ENCODE data around the gene BCAS3. TPM values are rescaled to one million over a fixed set of nuclear protein-coding genes. Genes with fewer than 3 reads are reported as not detected.
"Not testable (repeated sequence)": the region's sequence is repeated elsewhere in the genome, so short reads cannot be mapped to it uniquely, and the experiment has no call there.

The BCAS3 gene
- total and polyA plus RNA-seq, 4 donors: 11.6 to 47.6 (median 27.4) TPM

DNA sequence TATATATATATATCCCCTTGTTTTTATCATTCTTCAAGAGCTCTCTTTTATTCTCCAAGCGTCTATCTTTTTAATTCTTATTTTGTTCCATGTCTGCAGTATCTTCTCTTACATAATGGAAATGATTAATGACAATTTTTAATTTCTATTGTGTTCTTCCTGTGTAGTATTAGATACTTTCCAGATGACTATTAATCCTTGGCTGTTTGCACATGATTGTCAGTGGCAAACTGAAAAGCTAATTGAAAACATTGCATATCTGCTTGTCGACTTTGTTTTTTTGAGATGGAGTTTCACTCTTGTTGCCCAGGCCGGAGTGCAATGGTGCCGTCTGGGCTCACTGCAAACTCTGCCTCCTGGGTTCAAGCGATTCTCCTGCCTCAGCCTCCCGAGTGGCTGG lies 124.7 kb downstream of the BCAS3 start:
- 91 to 93% methylated on average over 6 of the region's 6 CpGs for WGBS, 2 donors
- no peak for DNase-seq
- Histone ChIP-seq H3K27me3 (ENCODE audit: control insufficient read depth in 1 of 2, insufficient read depth in 2 of 2, low read length in 1 of 2) (no peaks in the 10 kb centered on the region), H3K4me3 (ENCODE audit: low read length in 2 of 2) (no peak overlapping the region), H3K9me3 (ENCODE audit: control insufficient read depth, low read length) (no peaks in the 10 kb centered on the region), H3K36me3 (ENCODE audit: control insufficient read depth in 1 of 2, insufficient read depth in 2 of 2, low read length in 1 of 2) (no peaks in the 10 kb centered on the region), H3K4me1 (ENCODE audit: control insufficient read depth in 1 of 2, insufficient read depth in 2 of 2, low read length in 2 of 2) (no peaks in the 10 kb centered on the region), H3K27ac (ENCODE audit: low read depth in 1 of 2, low read length in 2 of 2) (no peak overlapping the region)
- ATAC-seq (ENCODE audit: low FRiP score): no peak
- intact Hi-C loops (cut with DNase I): no loop called here

DNA sequence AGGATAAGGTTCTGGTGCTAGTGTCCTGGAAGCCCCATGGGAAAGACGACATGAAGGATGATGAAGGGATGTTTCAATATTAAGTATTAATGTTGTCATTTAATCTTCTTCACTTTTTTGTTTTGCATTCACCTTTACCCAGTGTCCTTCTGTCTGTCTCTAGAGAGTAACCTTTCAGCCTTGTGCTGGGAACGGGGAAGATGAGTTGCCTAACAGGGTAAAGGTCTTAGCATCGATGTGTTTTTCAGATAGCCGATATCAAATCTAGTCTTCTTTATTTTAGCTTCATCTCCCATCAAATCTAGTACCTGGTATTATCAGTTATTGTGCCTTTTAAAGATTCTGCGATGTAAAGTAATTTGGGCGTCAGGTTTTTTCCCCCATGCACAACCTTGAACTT lies 125.4 kb downstream of the BCAS3 start:
- Histone ChIP-seq H3K36me3 (ENCODE audit: control insufficient read depth in 1 of 2, insufficient read depth in 2 of 2, low read length in 1 of 2) (no peaks in the 10 kb centered on the region), H3K27ac (ENCODE audit: low read depth in 1 of 2, low read length in 2 of 2) (no peak overlapping the region), H3K4me3 (ENCODE audit: low read length in 2 of 2) (no peak overlapping the region), H3K4me1 (ENCODE audit: control insufficient read depth in 1 of 2, insufficient read depth in 2 of 2, low read length in 2 of 2) (no peaks in the 10 kb centered on the region), H3K9me3 (ENCODE audit: control insufficient read depth, low read length) (no peaks in the 10 kb centered on the region), H3K27me3 (ENCODE audit: control insufficient read depth in 1 of 2, insufficient read depth in 2 of 2, low read length in 1 of 2) (no peaks in the 10 kb centered on the region)
- WGBS, 2 donors: 98% methylated on average over 6 of the region's 6 CpGs
- no peak for DNase-seq
- no peak for ATAC-seq (ENCODE audit: low FRiP score)
- intact Hi-C loops (cut with DNase I): no loop called here

DNA sequence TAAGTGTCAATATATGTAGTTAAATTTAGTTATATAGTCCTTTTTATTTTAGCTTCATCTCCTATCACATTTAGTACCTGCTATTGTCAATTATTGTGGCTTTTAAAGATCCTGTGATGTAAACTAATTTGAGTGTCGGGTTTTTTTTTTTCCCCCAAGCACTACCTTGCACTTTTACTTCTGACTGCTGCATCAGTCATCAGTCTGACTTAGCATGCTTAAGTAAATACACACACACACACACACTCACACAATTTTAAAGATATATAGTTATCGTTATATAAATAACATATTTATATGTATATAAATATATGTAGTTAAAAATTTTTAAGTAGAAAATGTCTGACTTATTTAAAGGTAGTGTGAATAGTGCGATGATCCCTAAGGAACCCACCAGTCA lies 127.2 kb downstream of the BCAS3 start:
- intact Hi-C loops (cut with DNase I): no loop called here
- WGBS, 2 donors: 74 to 88% methylated on average over 3 of the region's 3 CpGs

DNA sequence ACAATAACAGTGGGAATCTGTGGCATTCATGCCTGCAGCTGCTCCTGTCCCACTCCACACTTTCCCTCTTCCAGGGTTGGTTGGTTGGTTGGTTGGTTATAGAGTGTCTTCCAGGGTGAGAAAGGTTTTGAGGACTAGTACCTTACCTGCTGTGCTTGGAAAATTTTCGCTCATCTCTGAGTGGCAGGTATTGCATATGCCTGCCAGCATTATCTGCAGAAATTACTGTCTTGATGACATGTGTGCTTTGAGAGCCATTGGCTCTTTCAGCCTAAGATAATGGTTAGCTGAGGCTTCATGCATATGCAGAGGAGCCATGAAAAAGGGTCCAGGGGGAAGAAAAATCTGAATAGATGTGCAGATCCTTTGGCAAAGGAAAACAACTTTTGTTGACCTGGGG lies 131.8 kb downstream of the BCAS3 start:
- Histone ChIP-seq H3K4me3 (ENCODE audit: low read length in 2 of 2) (no peak overlapping the region), H3K36me3 (ENCODE audit: control insufficient read depth in 1 of 2, insufficient read depth in 2 of 2, low read length in 1 of 2) (no peaks in the 10 kb centered on the region), H3K27me3 (ENCODE audit: control insufficient read depth in 1 of 2, insufficient read depth in 2 of 2, low read length in 1 of 2) (no peaks in the 10 kb centered on the region), H3K9me3 (ENCODE audit: control insufficient read depth, low read length) (no peaks in the 10 kb centered on the region), H3K4me1 (ENCODE audit: control insufficient read depth in 1 of 2, insufficient read depth in 2 of 2, low read length in 2 of 2) (no peaks in the 10 kb centered on the region), H3K27ac (ENCODE audit: low read depth in 1 of 2, low read length in 2 of 2) (no peak overlapping the region)
- ATAC-seq (ENCODE audit: low FRiP score) (no peak), DNase-seq (no peak)
- intact Hi-C loops (cut with DNase I): no loop called here
- 95 to 96% methylated on average over 1 of the region's 1 CpG for WGBS, 2 donors

More for the DNA sequence above, 127.2 kb downstream of the BCAS3 start:
- no peaks in the 10 kb centered on the region for H3K36me3 ChIP-seq (ENCODE audit: control insufficient read depth in 1 of 2, insufficient read depth in 2 of 2, low read length in 1 of 2)
- DNase-seq (no peak), ATAC-seq (ENCODE audit: low FRiP score) (no peak)
- H3K4me1 ChIP-seq (ENCODE audit: control insufficient read depth in 1 of 2, insufficient read depth in 2 of 2, low read length in 2 of 2): no peaks in the 10 kb centered on the region
- no peaks in the 10 kb centered on the region for H3K27me3 ChIP-seq (ENCODE audit: control insufficient read depth in 1 of 2, insufficient read depth in 2 of 2, low read length in 1 of 2)
- no peak overlapping the region for H3K4me3 ChIP-seq (ENCODE audit: low read length in 2 of 2)
- H3K27ac ChIP-seq (ENCODE audit: low read depth in 1 of 2, low read length in 2 of 2): no peak overlapping the region
- no peaks in the 10 kb centered on the region for H3K9me3 ChIP-seq (ENCODE audit: control insufficient read depth, low read length)

DNA sequence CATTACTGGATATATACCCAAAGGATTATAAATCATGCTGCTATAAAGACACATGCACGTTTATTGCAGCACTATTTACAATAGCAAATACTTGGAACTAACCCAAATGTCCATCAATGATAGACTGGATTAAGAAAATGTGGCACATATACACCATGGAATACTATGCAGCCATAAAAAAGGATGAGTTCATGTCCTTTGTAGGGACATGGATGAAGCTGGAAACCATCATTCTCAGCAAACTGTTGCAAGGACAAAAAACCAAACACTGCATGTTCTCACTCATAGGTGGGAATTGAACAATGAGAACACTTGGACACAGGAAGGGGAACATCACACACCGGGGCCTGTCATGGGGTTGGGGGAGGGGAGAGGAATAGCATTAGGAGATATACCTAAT lies 137.3 kb downstream of the BCAS3 start:
- intact Hi-C loops (cut with DNase I); DNase-seq; H3K27me3 ChIP-seq (ENCODE audit: control insufficient read depth in 1 of 2, insufficient read depth in 2 of 2, low read length in 1 of 2); H3K4me3 ChIP-seq (ENCODE audit: low read length in 2 of 2); H3K27ac ChIP-seq (ENCODE audit: low read depth in 1 of 2, low read length in 2 of 2); H3K36me3 ChIP-seq (ENCODE audit: control insufficient read depth in 1 of 2, insufficient read depth in 2 of 2, low read length in 1 of 2); ATAC-seq (ENCODE audit: low FRiP score); H3K4me1 ChIP-seq (ENCODE audit: control insufficient read depth in 1 of 2, insufficient read depth in 2 of 2, low read length in 2 of 2); H3K9me3 ChIP-seq (ENCODE audit: control insufficient read depth, low read length): not testable (repeated sequence)
- WGBS, 2 donors: 70 to 73% methylated on average over 2 of the region's 2 CpGs

DNA sequence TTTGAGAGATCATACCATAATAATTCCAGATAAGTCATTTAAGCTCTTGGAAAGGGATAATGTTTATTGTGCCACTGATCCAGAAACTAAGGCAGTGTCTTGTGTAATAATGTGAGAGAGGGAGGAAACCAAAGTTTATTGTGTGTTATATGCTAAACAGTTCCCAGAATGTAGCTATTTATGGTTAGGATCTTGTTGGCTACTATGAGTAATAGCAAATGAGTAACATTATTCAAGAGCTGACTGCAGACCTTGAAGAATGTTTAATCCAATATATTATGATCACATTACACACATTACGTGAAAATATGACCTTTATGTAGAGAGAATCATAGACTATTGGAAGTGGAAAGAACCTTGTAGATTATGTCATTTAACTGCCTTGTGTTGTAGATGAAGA lies 139.5 kb downstream of the BCAS3 start:
- no peaks in the 10 kb centered on the region for H3K4me1 ChIP-seq (ENCODE audit: control insufficient read depth in 1 of 2, insufficient read depth in 2 of 2, low read length in 2 of 2)
- H3K9me3 ChIP-seq (ENCODE audit: control insufficient read depth, low read length): no peaks in the 10 kb centered on the region
- no peaks in the 10 kb centered on the region for H3K36me3 ChIP-seq (ENCODE audit: control insufficient read depth in 1 of 2, insufficient read depth in 2 of 2, low read length in 1 of 2)
- no peak for ATAC-seq (ENCODE audit: low FRiP score)
- no peak overlapping the region for H3K4me3 ChIP-seq (ENCODE audit: low read length in 2 of 2)
- H3K27me3 ChIP-seq (ENCODE audit: control insufficient read depth in 1 of 2, insufficient read depth in 2 of 2, low read length in 1 of 2): no peaks in the 10 kb centered on the region
- DNase-seq: no peak
- 70 to 80% methylated on average over 1 of the region's 1 CpG for WGBS, 2 donors
- no peak overlapping the region for H3K27ac ChIP-seq (ENCODE audit: low read depth in 1 of 2, low read length in 2 of 2)
- intact Hi-C loops (cut with DNase I): no loop called here

DNA sequence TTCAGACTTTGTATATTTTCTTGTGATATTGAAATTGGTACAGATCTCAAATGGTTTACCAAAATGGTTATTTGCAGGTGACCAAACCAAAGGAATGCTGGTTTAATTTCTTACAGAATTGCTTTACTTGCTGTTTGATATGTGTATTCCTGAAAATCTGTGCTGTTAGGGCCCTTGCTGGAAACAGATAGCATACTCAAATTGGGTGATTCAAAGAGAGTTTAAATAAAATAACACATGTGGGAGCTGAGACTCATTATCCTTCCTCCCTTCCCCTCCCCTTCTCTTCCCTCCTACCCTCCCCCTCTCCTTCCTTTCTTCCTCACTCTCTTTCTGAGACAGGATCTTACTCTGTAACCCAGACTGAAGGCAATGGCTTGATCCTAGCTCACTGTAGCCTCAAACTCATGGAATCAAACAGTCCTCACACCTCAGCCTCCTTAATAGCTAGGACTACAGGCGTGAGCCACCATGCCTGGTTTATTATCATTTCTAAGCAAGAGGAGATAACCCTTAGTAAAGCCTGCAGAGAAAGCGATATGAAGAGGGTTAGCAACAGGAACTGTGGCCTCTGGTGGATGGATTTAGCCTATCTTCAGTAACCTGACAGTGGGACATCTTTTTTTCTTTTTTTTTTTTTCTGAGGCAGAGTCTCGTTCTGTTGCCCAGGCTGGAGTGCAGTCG lies 141.9 kb downstream of the BCAS3 start:
- Histone ChIP-seq H3K4me1 (ENCODE audit: control insufficient read depth in 1 of 2, insufficient read depth in 2 of 2, low read length in 2 of 2) (no peaks in the 10 kb centered on the region), H3K4me3 (ENCODE audit: low read length in 2 of 2) (no peak overlapping the region), H3K27me3 (ENCODE audit: control insufficient read depth in 1 of 2, insufficient read depth in 2 of 2, low read length in 1 of 2) (no peaks in the 10 kb centered on the region), H3K36me3 (ENCODE audit: control insufficient read depth in 1 of 2, insufficient read depth in 2 of 2, low read length in 1 of 2) (no peaks in the 10 kb centered on the region), H3K27ac (ENCODE audit: low read depth in 1 of 2, low read length in 2 of 2) (no peak overlapping the region), H3K9me3 (ENCODE audit: control insufficient read depth, low read length) (no peaks in the 10 kb centered on the region)
- intact Hi-C loops (cut with DNase I): no loop called here
- DNase-seq (no peak), ATAC-seq (ENCODE audit: low FRiP score) (no peak)
- WGBS, 2 donors: 95 to 97% methylated on average over 4 of the region's 4 CpGs

DNA sequence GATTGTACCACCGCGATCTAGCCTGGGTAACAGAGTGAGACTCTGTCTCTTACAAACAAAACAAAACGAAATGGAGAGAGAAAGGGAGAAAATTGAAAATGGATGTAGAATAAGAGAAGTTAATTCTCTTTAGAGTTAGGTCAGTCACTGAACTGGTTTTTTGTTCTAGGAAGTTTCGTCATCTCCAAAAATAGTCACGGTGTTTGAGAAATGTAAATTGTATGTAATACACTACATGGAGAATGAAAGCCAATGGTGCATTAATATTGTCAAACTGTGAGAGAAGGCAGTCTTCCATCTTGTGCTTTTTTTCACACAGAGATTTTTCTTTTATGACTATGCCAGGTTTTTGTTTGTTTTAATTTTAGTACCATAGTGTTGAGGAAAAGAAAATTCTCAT lies 145.9 kb downstream of the BCAS3 start:
- no peaks in the 10 kb centered on the region for H3K4me1 ChIP-seq (ENCODE audit: control insufficient read depth in 1 of 2, insufficient read depth in 2 of 2, low read length in 2 of 2)
- H3K27me3 ChIP-seq (ENCODE audit: control insufficient read depth in 1 of 2, insufficient read depth in 2 of 2, low read length in 1 of 2): no peaks in the 10 kb centered on the region
- WGBS, 2 donors: 79% methylated on average over 5 of the region's 5 CpGs
- no peaks in the 10 kb centered on the region for H3K36me3 ChIP-seq (ENCODE audit: control insufficient read depth in 1 of 2, insufficient read depth in 2 of 2, low read length in 1 of 2)
- H3K9me3 ChIP-seq (ENCODE audit: control insufficient read depth, low read length): no peaks in the 10 kb centered on the region
- H3K27ac ChIP-seq (ENCODE audit: low read depth in 1 of 2, low read length in 2 of 2): no peak overlapping the region
- no peak overlapping the region for H3K4me3 ChIP-seq (ENCODE audit: low read length in 2 of 2)
- ATAC-seq (ENCODE audit: low FRiP score) (no peak), DNase-seq (no peak)
- intact Hi-C loops (cut with DNase I): no loop called here

DNA sequence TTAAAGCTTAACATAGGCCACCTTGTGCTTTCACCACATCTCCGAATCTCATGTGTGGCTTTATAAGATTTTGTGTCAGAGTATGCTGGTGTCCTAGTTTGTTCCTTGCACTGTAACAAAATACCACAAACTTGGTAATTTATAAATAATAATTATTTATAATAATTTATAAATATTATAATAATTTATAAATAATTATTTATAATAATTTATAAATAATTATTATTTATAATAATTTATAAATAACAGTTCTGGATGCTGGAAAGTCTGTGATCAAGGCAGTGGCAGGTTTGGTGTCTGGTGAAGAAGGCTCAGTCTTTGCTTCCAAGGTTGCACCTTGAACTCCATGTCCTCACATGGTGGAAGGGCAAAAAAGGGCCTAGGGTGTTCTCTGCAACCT lies 147.7 kb downstream of the BCAS3 start:
- no peaks in the 10 kb centered on the region for H3K9me3 ChIP-seq (ENCODE audit: control insufficient read depth, low read length)
- ATAC-seq (ENCODE audit: low FRiP score): no peak
- DNase-seq: no peak
- H3K4me1 ChIP-seq (ENCODE audit: control insufficient read depth in 1 of 2, insufficient read depth in 2 of 2, low read length in 2 of 2): no peaks in the 10 kb centered on the region
- WGBS, 2 donors: 97 to 99% methylated on average over 1 of the region's 1 CpG
- no peak overlapping the region for H3K27ac ChIP-seq (ENCODE audit: low read depth in 1 of 2, low read length in 2 of 2)
- H3K36me3 ChIP-seq (ENCODE audit: control insufficient read depth in 1 of 2, insufficient read depth in 2 of 2, low read length in 1 of 2): no peaks in the 10 kb centered on the region
- intact Hi-C loops (cut with DNase I): no loop called here
- no peaks in the 10 kb centered on the region for H3K27me3 ChIP-seq (ENCODE audit: control insufficient read depth in 1 of 2, insufficient read depth in 2 of 2, low read length in 1 of 2)
- H3K4me3 ChIP-seq (ENCODE audit: low read length in 2 of 2): no peak overlapping the region
